ENCODE measurements around the gene TGOLN2. TPM values are rescaled to one million over a fixed set of nuclear protein-coding genes. Genes with fewer than 3 reads are reported as not detected.

The TGOLN2 gene
- total and polyA plus RNA-seq, 2 of the 13 experiments (the other 11 are each of a cell fraction or from before 2014, with no cell fraction given): 99.6 to 155 TPM

- no peak for TF ChIP-seq JUND (CRISPR knock-in tag; IDR thresholded peaks at IDR 0.05)
- no peak for TF ChIP-seq ETV5 (CRISPR knock-in tag; IDR thresholded peaks at IDR 0.05; ENCODE audit: borderline replicate concordance)
- TF ChIP-seq KLF9 (CRISPR knock-in tag; IDR thresholded peaks at IDR 0.05; ENCODE audit: low read depth): no peak
- no peak for TF ChIP-seq ZNF136 (CRISPR knock-in tag; IDR thresholded peaks at IDR 0.05; ENCODE audit: low read depth)
- TF ChIP-seq POLR2A (IDR thresholded peaks at IDR 0.05; ENCODE audit: insufficient read depth in 1 of 2, low read depth in 2 of 2, low read length in 2 of 2): 0 out of 4 replicates have a peak, but pooled peaks of 1 of the 2 experiments have one; percentile 17
- no peak for TF ChIP-seq ZNF782 (CRISPR knock-in tag; IDR thresholded peaks at IDR 0.05; ENCODE audit: borderline replicate concordance)
- TF ChIP-seq GATA4 (IDR thresholded peaks at IDR 0.05; ENCODE audit: borderline replicate concordance, low read depth): no peak
- TF ChIP-seq SMAD1 (CRISPR knock-in tag; IDR thresholded peaks at IDR 0.05; ENCODE audit: borderline replicate concordance, low read depth): no peak
- peak; percentile 42; the same call in 1 of the 2 replicates for TF ChIP-seq ZBTB7B (CRISPR knock-in tag; IDR thresholded peaks at IDR 0.05)
- TF ChIP-seq ZNF7 (CRISPR knock-in tag; IDR thresholded peaks at IDR 0.05): no peak
- TF ChIP-seq TAF1 (CRISPR knock-in tag; IDR thresholded peaks at IDR 0.05): no peak; the same call in 1 of the 2 replicates
- TF ChIP-seq BRF2 (CRISPR knock-in tag; IDR thresholded peaks at IDR 0.05): no peak
- TF ChIP-seq RERE (CRISPR knock-in tag; IDR thresholded peaks at IDR 0.05; ENCODE audit: low read depth): no peak
- no peak for TF ChIP-seq JUNB (CRISPR knock-in tag; IDR thresholded peaks at IDR 0.05; ENCODE audit: borderline replicate concordance)
- TF ChIP-seq ZNF205 (CRISPR knock-in tag; IDR thresholded peaks at IDR 0.05): no peak
- no peak for TF ChIP-seq ZNF672 (CRISPR knock-in tag; IDR thresholded peaks at IDR 0.05)
- TF ChIP-seq TRAFD1 (CRISPR knock-in tag; IDR thresholded peaks at IDR 0.05; ENCODE audit: borderline replicate concordance): no peak
- TF ChIP-seq FOXO4 (CRISPR knock-in tag; conservative IDR thresholded peaks at IDR 0.05): no peak
- TF ChIP-seq ZNF552 (CRISPR knock-in tag; IDR thresholded peaks at IDR 0.05; ENCODE audit: borderline replicate concordance): no peak
- no peak for TF ChIP-seq ZNF724P (CRISPR knock-in tag; IDR thresholded peaks at IDR 0.05; ENCODE audit: borderline replicate concordance)
- TF ChIP-seq ZNF20 (CRISPR knock-in tag; IDR thresholded peaks at IDR 0.05): no peak
- TF ChIP-seq ZNF432 (CRISPR knock-in tag; IDR thresholded peaks at IDR 0.05; ENCODE audit: borderline replicate concordance): no peak
Observed at GRCh38 chr2:85308896-85309555, 18.8 kb downstream of the TGOLN2 start (continued).

Measured in HepG2 (cell line).